Measurements from ENCODE around the gene PAQR3.

PAQR3 gene

GRCh38 chr4:78889955-78890354 is 49.3 kb downstream of the PAQR3 start:
- Histone ChIP-seq H3K4me1 (ENCODE audit: control insufficient read depth in 2 of 2, insufficient read depth in 1 of 2, low read depth in 1 of 2, low read length in 2 of 2) (no peaks in the 10 kb centered on the region), H3K9ac (ENCODE audit: low read depth, low read length, poor library complexity) (no peak overlapping the region), H3K79me1 (ENCODE audit: low read depth, low read length) (no peaks in the 10 kb centered on the region), H3K27ac (replicated peaks; ENCODE audit: low read length) (no peak overlapping the region), H2BK5ac (ENCODE audit: low read length) (no peak overlapping the region), H3K27me3 (ENCODE audit: control insufficient read depth in 3 of 3, insufficient read depth in 3 of 3, low read depth in 1 of 3, low read length in 3 of 3) (no peaks in the 10 kb centered on the region), H4K8ac (ENCODE audit: low read depth, low read length) (no peak overlapping the region), H2AK5ac (ENCODE audit: low read depth, low read length) (no peak overlapping the region), H2BK15ac (ENCODE audit: low read length) (no peak overlapping the region), H2BK120ac (ENCODE audit: low read depth, low read length) (no peak overlapping the region), H3K4me3 (ENCODE audit: low read length in 2 of 2) (no peak overlapping the region), H4K91ac (ENCODE audit: low read depth, low read length, poor library complexity) (no peak overlapping the region), H3K18ac (ENCODE audit: low read length) (no peak overlapping the region), H3K23ac (ENCODE audit: low read depth, low read length, poor library complexity) (no peak overlapping the region), H2AFZ (ENCODE audit: low read length) (no peak overlapping the region), H3K36me3 (replicated peaks in 1 of 2; ENCODE audit: control insufficient read depth in 2 of 2, insufficient read depth in 2 of 2, low read length in 2 of 2) (peaks cover 0 to 62% of the 10 kb centered on the region in 2 donors), H3K4ac (ENCODE audit: low read length) (no peak overlapping the region), H3K14ac (ENCODE audit: low read length) (no peak overlapping the region), H3K9me3 (replicated peaks in 1 of 2; ENCODE audit: control insufficient read depth in 2 of 2, insufficient read depth in 1 of 2, low read depth in 1 of 2, low read length in 2 of 2) (no peaks in the 10 kb centered on the region), H2BK12ac (ENCODE audit: low read length) (no peak overlapping the region), H3K4me2 (ENCODE audit: insufficient read depth, low read length, poor library complexity, severe bottlenecking) (no peak overlapping the region)
- no peak for DNase-seq (ENCODE audit: low spot score)

- no peak overlapping the region for H2AFZ ChIP-seq (ENCODE audit: low read length)
- H2BK15ac ChIP-seq (ENCODE audit: low read length) = no peak overlapping the region
- H3K4me1 ChIP-seq (ENCODE audit: control insufficient read depth in 2 of 2, insufficient read depth in 1 of 2, low read depth in 1 of 2, low read length in 2 of 2) = no peaks in the 10 kb centered on the region
- H3K23ac ChIP-seq (ENCODE audit: low read depth, low read length, poor library complexity) = no peak overlapping the region
- H3K4ac ChIP-seq (ENCODE audit: low read length) = no peak overlapping the region
- H2BK120ac ChIP-seq (ENCODE audit: low read depth, low read length) = no peak overlapping the region
- H3K79me1 ChIP-seq (ENCODE audit: low read depth, low read length) = no peaks in the 10 kb centered on the region
- no peak overlapping the region for H2BK5ac ChIP-seq (ENCODE audit: low read length)
- no peaks in the 10 kb centered on the region for H3K9me3 ChIP-seq (replicated peaks in 1 of 2; ENCODE audit: control insufficient read depth in 2 of 2, insufficient read depth in 1 of 2, low read depth in 1 of 2, low read length in 2 of 2)
- no peak overlapping the region for H3K4me2 ChIP-seq (ENCODE audit: insufficient read depth, low read length, poor library complexity, severe bottlenecking)
- DNase-seq (ENCODE audit: low spot score) = no peak
- no peak overlapping the region for H3K9ac ChIP-seq (ENCODE audit: low read depth, low read length, poor library complexity)
- H3K14ac ChIP-seq (ENCODE audit: low read length) = no peak overlapping the region
- H3K4me3 ChIP-seq (ENCODE audit: low read length in 2 of 2) = no peak overlapping the region
- no peaks in the 10 kb centered on the region for H3K27me3 ChIP-seq (ENCODE audit: control insufficient read depth in 3 of 3, insufficient read depth in 3 of 3, low read depth in 1 of 3, low read length in 3 of 3)
- peaks cover 0 to 47% of the 10 kb centered on the region in 2 donors for H3K36me3 ChIP-seq (replicated peaks in 1 of 2; ENCODE audit: control insufficient read depth in 2 of 2, insufficient read depth in 2 of 2, low read length in 2 of 2)
- H2AK5ac ChIP-seq (ENCODE audit: low read depth, low read length) = no peak overlapping the region
- no peak overlapping the region for H2BK12ac ChIP-seq (ENCODE audit: low read length)
- H4K91ac ChIP-seq (ENCODE audit: low read depth, low read length, poor library complexity) = no peak overlapping the region
- no peak overlapping the region for H4K8ac ChIP-seq (ENCODE audit: low read depth, low read length)
- H3K18ac ChIP-seq (ENCODE audit: low read length) = no peak overlapping the region
- no peak overlapping the region for H3K27ac ChIP-seq (replicated peaks; ENCODE audit: low read length)
Measured at GRCh38 chr4:78885598-78885997, 53.6 kb downstream of the PAQR3 start.

DNA sequence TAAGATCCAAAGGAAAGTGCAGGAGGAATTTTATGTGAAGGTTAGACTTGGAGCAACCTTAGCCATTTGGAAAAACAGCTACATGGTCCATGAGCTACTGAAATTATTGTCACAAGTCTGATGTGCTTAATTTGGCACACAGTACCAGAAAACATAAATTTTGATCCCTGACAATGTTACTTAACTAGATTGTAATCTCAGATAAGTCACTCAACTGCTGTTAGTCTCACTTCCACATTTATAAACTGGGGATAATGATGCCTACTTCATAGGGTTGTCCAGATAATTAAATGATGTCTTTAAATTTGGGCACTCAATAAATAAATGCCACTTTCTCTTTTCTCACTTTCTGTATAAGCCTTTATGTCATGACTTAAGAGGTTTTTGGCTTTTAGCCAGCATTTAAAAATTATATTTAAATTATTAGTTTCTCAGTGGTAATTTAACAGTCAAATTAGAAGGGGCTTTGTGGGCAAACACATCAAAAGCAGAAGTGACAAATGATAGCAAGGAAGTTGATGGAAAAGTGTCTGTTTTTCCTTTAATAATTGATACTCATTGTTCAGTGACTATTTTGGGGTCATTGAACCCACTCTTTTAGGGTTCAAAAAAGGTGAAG is 58.3 kb downstream of the PAQR3 start:
- no peaks in the 10 kb centered on the region for H3K4me1 ChIP-seq (ENCODE audit: control insufficient read depth in 2 of 2, insufficient read depth in 1 of 2, low read depth in 1 of 2, low read length in 2 of 2)
- H3K36me3 ChIP-seq (replicated peaks in 1 of 2; ENCODE audit: control insufficient read depth in 2 of 2, insufficient read depth in 2 of 2, low read length in 2 of 2) = peaks cover 4 to 56% of the 10 kb centered on the region in 2 donors
- no peak overlapping the region for H4K91ac ChIP-seq (ENCODE audit: low read depth, low read length, poor library complexity)
- no peak overlapping the region for H2BK12ac ChIP-seq (ENCODE audit: low read length)
- no peaks in the 10 kb centered on the region for H3K9me3 ChIP-seq (replicated peaks in 1 of 2; ENCODE audit: control insufficient read depth in 2 of 2, insufficient read depth in 1 of 2, low read depth in 1 of 2, low read length in 2 of 2)
- H2BK120ac ChIP-seq (ENCODE audit: low read depth, low read length) = no peak overlapping the region
- no peak overlapping the region for H3K18ac ChIP-seq (ENCODE audit: low read length)
- H2BK15ac ChIP-seq (ENCODE audit: low read length) = no peak overlapping the region
- no peak for DNase-seq (ENCODE audit: low spot score)
- no peaks in the 10 kb centered on the region for H3K79me1 ChIP-seq (ENCODE audit: low read depth, low read length)
- no peak overlapping the region for H2BK5ac ChIP-seq (ENCODE audit: low read length)
- no peak overlapping the region for H3K27ac ChIP-seq (replicated peaks; ENCODE audit: low read length)
- H3K27me3 ChIP-seq (ENCODE audit: control insufficient read depth in 3 of 3, insufficient read depth in 3 of 3, low read depth in 1 of 3, low read length in 3 of 3) = no peaks in the 10 kb centered on the region
- H2AK5ac ChIP-seq (ENCODE audit: low read depth, low read length) = no peak overlapping the region
- no peak overlapping the region for H3K4me3 ChIP-seq (ENCODE audit: low read length in 2 of 2)
- no peak overlapping the region for H4K8ac ChIP-seq (ENCODE audit: low read depth, low read length)
- H3K4ac ChIP-seq (ENCODE audit: low read length) = no peak overlapping the region
- H3K9ac ChIP-seq (ENCODE audit: low read depth, low read length, poor library complexity) = no peak overlapping the region
- no peak overlapping the region for H3K23ac ChIP-seq (ENCODE audit: low read depth, low read length, poor library complexity)
- no peak overlapping the region for H2AFZ ChIP-seq (ENCODE audit: low read length)
- no peak overlapping the region for H3K14ac ChIP-seq (ENCODE audit: low read length)
- no peak overlapping the region for H3K4me2 ChIP-seq (ENCODE audit: insufficient read depth, low read length, poor library complexity, severe bottlenecking)

- no peak overlapping the region for H2BK15ac ChIP-seq (ENCODE audit: low read length)
- no peak overlapping the region for H4K8ac ChIP-seq (ENCODE audit: low read depth, low read length)
- no peak overlapping the region for H3K14ac ChIP-seq (ENCODE audit: low read length)
- DNase-seq (ENCODE audit: low spot score) = no peak
- H2BK12ac ChIP-seq (ENCODE audit: low read length) = no peak overlapping the region
- H3K9me3 ChIP-seq (replicated peaks in 1 of 2; ENCODE audit: control insufficient read depth in 2 of 2, insufficient read depth in 1 of 2, low read depth in 1 of 2, low read length in 2 of 2) = no peaks in the 10 kb centered on the region
- H2BK5ac ChIP-seq (ENCODE audit: low read length) = no peak overlapping the region
- H2AFZ ChIP-seq (ENCODE audit: low read length) = no peak overlapping the region
- peaks cover 7 to 71% of the 10 kb centered on the region in 2 donors for H3K36me3 ChIP-seq (replicated peaks in 1 of 2; ENCODE audit: control insufficient read depth in 2 of 2, insufficient read depth in 2 of 2, low read length in 2 of 2)
- H2AK5ac ChIP-seq (ENCODE audit: low read depth, low read length) = no peak overlapping the region
- H2BK120ac ChIP-seq (ENCODE audit: low read depth, low read length) = no peak overlapping the region
- no peak overlapping the region for H4K91ac ChIP-seq (ENCODE audit: low read depth, low read length, poor library complexity)
- H3K9ac ChIP-seq (ENCODE audit: low read depth, low read length, poor library complexity) = no peak overlapping the region
- H3K4me3 ChIP-seq (ENCODE audit: low read length in 2 of 2) = no peak overlapping the region
- H3K4ac ChIP-seq (ENCODE audit: low read length) = no peak overlapping the region
- H3K4me1 ChIP-seq (ENCODE audit: control insufficient read depth in 2 of 2, insufficient read depth in 1 of 2, low read depth in 1 of 2, low read length in 2 of 2) = no peaks in the 10 kb centered on the region
- no peak overlapping the region for H3K27ac ChIP-seq (replicated peaks; ENCODE audit: low read length)
- H3K79me1 ChIP-seq (ENCODE audit: low read depth, low read length) = no peaks in the 10 kb centered on the region
- no peak overlapping the region for H3K23ac ChIP-seq (ENCODE audit: low read depth, low read length, poor library complexity)
- no peaks in the 10 kb centered on the region for H3K27me3 ChIP-seq (ENCODE audit: control insufficient read depth in 3 of 3, insufficient read depth in 3 of 3, low read depth in 1 of 3, low read length in 3 of 3)
- H3K18ac ChIP-seq (ENCODE audit: low read length) = no peak overlapping the region
- H3K4me2 ChIP-seq (ENCODE audit: insufficient read depth, low read length, poor library complexity, severe bottlenecking) = no peak overlapping the region
- WGBS, 2 donors (ENCODE audit: extremely low coverage in 2 of 2, insufficient read length in 2 of 2, insufficient replicate concordance in 1 of 2) = no CpG with 5 or more reads among the region's 1 CpG
Measured at GRCh38 chr4:78878031-78878430, 61.2 kb downstream of the PAQR3 start.
